HG02884 (cell line): ENCODE measurements around the gene STPG1.
"Not testable (repeated sequence)": the region's sequence is repeated elsewhere in the genome, so short reads cannot be mapped to it uniquely, and the experiment has no call there.

Source experiments
- ATAC-seq: cut with Tn5 transposase; IDR thresholded peaks from one replicate; pipeline ENCODE4 v1.9.1; 2021; ENCODE audit warnings: mild to moderate bottlenecking, moderate library complexity; ENCODE audit not compliant: unreplicated experiment

Gene STPG1, protein sequence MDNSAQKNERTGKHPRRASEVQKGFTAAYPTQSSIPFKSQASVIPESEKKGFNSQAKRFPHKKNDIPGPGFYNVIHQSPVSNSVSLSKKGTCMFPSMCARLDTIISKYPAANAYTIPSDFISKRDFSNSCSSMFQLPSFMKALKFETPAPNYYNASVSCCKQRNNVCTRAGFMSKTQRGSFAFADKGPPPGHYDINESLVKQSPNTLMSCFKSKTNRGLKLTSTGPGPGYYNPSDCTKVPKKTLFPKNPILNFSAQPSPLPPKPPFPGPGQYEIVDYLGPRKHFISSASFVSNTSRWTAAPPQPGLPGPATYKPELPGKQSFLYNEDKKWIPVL

DNA sequence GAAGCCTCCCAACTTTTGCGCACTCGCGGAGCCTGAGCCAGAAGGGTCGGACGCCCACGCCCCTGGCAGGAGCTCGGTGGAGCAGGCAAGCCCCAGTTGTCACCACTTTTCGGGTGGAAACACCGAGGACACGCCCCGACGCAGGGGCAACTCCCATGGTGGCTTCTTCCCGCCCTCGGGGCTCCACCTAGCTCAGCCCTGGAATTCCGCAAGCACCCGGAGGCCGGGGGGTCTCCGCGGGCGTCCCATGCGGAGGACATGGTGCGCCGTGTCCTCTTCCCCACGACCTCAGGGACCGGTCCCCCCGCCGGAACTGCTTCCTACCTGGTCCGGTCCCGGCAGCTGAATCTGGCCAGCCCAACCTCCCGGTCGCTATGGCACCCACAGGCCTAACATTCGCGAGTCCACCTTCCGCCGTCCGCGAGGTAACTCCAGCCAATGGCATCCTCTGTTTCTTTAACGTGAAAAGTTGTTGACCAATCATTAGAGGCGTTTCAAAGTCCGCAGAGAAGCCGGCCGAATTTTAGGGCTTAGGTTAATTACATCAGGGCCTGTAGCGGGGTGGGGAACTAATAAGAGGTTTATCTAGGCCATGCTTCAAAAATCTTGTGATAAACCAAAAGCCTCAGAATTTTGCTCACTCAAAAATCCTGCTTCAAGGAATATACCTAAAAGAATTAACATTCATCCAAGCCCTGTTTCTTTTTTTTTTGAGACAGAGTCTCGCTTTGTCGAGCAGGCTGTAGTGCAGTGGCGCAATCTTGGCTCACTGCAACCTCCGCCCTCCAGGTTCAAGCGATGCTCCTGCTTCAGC is at the start of gene STPG1:
STPG1 (minus strand) TSS at position 433 of the 814 bp plus-strand sequence. CDS start 12,394 bp downstream, outside the sequence.
- ATAC-seq: no peak

DNA sequence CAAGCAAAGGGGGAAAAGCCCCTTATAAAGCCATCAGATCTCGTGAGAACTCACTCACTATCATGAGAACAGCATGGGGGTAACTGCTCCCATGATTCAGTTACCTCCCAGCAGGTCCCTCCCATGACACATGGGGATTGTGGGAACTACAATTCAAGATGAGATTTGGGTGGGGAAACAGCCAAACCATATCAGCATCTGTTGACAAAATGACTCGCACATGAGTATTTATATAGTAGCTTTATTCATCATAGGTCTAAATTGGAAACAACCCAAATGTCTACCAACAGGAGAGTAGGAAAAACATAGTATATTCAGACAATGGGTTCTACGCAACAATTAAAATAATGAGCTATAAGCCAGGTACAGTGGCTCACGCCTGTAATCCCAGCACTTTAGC is 48.5 kb upstream of the STPG1 start:
- not testable (repeated sequence) for ATAC-seq

DNA sequence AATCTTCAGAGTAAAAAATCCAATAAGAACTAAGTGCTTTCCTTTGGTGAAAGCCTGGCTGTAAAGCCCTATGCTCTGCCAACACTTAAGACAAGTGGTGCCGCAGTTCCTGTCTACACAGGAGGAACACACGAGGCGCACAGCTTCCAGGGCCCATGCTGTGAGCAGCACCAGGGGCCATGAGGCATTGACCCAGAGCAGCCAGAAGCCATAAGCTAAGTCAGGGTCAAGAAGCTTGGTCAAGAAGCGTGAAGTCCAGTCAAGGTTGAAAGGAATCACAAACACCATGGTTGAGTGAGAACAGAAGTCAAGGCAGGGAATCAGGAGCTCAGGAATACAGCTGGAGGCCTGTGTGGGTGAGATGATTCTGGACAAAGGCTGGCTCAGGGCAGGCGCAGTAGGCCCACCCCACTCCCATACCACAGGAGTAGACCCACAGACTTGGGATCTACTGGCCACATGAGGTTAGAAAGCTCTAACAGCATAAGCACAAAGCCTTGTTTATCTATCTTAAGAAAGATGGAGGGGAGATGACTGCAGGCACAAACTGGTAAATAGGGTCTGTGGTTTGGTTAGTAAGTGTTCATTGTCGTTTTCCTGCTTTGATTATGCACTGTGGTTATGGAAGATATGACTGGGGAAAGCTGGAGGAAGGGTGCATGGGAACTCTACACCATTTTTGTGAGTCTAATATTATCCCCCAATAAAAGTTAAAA is 46.1 kb upstream of the STPG1 start:
- no peak for ATAC-seq

DNA sequence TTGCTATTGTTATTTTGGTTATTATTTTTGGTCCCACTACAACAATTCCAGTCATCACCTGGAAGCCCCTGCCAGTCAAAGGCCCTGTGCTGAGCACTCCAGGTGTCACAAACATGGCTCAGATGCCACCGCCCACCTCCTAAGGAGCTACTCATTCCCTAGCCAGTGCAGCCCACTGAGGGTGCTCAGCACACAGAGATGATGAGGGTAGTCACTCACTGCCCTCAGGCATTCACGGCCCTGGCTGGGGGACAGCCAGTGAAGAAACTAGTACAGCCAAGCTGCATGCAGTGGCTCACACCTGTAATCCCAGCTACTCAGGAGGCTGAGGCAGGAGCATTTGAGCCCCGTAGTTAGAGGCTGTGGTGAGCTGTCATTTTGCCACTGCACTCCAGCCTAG is 44.3 kb upstream of the STPG1 start:
- no peak for ATAC-seq

DNA sequence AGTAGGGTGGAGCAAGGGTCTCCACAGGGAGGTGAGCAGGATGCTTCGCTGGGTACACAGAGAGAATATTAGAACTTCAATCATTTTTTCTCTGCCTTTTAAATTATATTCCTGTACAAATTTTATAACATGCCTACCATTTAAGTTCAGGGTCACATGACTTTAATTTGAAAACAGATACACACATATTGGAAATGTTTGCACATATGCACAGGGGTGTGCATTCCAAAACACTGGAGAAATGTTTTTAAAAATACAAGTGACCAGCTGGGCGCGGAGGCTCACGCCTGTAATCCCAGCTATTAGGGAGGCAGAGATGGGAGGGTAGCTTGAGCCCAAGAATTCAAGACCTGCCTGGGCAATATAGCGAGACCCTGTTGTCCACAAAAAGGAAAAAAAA is 41.7 kb upstream of the STPG1 start:
- ATAC-seq: no peak

DNA sequence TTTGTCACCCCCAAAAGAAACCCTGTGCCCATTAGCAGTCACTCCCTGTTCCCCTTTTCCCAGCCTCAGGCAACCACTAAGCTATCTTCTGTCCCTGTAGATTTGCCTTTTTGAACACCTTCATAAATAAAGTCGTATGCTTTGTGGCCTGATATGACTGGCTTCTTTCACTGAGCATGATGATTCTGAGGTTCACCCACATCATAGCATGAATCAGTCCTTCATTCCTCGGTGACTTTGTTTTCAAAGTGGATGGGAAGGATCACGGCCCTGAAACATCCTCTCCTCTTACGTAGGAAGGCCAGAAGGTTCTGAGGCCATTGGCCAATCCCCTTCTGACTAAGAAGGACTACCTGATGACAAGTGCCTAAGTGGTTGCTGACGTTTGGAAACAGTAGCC is 41.1 kb upstream of the STPG1 start:
- ATAC-seq: no peak

DNA sequence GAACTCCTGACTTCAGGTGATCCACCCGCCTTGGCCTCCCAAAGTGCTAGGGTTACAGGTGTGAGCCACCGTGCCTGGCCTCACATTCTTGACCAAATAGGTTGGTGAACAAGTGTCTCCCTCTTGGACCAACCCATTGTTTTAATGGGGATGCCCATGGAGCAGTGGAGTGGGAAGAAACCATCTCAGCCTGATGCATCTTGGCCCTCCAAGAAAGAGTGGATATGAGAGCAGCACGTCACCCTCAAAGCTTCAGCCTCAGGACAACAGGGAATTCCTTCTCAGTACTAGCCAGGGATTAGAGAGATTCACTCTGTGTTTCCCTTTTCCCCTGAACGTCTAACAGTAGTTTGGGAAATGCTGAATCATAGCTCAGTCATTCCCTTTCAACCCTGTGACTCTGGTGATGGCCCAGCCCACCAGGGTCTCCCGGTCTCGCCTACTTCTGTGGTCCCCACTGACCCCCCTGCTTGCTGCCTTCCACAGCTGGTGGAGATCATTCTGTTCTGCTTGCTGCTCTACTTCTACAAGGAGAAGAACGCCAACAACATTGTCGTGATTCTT is 39.4 kb upstream of the STPG1 start:
- no peak for ATAC-seq

DNA sequence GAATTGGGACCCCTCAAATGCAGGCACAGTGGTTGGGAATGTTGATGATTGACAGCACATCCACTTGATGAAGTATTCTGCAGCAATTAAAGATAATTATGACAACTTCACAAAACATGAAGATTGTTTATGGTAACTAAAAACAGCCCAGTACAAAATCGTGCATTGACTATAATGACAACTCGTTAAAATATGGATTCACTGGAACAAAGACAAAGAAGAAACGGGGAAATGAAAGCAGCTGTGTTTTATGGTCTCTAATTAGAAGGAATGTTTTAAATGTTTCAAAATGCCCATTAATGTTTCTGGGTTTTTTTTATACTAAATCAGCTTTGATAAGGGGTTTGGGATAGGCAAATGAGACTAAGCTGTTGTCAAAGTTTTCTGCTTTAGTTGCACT is 38.2 kb upstream of the STPG1 start:
- no peak for ATAC-seq

DNA sequence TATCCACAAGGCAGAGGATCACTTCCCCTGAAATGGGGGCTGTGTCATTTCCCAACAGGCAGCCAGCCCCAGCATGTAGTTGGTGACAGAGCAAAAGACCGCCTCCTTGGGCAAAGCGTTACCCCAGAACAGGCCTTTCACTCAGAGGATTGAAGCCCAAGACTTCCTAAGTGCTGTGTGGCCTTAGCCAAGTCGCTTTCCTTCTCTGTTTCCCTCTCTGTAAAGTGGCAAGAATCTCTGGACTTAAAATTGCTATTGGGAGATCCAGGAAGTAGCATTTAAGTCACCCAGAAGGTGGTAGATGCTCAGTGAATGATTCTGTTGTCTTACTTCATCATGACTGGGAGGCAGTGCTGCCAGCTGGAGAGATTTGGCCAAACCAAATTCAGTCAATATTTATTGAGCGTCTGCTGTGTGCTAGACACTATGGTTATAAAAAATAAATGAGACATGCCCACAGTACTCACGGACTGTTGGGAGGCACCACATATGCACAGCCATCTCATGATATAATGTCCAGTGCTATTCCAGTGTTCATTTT is 37.3 kb upstream of the STPG1 start:
- ATAC-seq: no peak

DNA sequence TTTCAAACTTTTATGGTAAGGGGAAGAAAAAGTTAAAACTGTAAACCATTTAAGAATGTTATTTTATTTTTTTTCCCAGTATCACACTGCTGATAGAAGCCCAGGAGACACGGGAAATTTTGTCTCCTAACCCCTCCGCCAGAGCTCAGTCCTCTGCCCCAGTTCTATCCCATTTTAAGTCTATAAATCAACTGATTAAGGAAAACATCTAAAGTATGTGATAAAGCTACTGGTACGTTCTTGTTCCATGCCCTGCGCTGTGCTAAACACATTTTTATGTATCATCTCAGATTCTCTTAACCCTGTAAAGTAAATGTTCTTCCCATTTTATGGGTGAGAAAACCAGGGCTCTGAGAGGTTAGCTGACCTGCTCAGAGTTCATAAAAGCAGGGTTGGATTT is 36.7 kb upstream of the STPG1 start:
- ATAC-seq: no peak

DNA sequence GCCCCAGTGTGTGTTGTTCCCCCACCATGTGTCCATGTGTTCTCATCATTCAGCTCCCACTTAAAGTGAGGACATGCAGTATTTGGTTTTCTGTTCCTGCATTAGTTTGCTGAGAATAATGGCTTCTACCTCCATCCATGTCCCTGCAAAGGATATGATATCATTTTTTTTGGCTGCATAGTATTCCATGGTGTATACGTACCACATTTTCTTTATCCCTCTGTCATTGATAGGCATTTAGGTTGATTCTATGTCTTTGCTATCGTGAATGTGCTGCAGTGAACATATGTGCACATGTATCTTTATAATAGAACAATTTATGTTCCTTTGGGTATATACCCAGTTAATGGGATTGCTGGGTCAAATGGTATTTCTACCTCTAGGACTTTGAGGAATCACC is 32.9 kb upstream of the STPG1 start:
- not testable (repeated sequence) for ATAC-seq

DNA sequence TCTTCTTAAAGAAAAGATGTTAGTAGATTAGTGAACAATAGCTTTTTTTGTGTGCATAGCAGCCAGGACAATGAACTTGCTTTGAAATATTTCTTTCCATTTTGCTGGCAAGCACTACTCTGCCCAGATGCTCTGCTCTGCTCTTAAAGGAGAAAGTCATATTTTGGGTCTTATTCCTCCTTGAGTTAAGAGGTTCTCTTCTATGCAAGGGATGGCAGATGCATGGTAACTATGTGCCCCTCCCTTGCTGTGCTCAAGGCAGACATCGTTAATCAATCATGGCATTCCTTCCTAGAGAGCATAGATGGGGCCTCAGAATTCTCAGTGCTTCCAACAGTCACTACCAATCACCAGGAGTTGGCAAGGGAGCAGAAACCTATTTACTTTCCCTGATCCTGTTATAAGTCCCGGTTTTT is 29.7 kb upstream of the STPG1 start:
- ATAC-seq: no peak

DNA sequence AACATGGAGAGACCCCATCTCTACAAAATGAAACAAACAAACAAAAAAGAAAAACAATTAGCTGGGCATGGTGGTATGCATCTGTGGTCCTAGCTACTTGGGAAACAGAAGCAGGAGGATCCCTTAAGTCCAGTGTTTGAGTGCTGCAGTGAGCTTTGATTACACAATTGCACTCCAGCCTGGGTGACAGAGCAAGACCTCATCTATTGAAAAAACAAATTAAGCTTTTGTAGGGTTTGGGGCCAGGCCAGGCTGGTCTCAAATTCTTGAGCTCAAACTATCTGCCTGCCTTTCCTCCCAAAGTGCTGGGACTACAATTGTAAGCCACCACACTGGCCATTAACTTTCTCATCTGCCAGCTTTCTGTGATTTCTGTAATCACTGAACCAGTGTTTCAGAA is 29.2 kb upstream of the STPG1 start:
- ATAC-seq: no peak

DNA sequence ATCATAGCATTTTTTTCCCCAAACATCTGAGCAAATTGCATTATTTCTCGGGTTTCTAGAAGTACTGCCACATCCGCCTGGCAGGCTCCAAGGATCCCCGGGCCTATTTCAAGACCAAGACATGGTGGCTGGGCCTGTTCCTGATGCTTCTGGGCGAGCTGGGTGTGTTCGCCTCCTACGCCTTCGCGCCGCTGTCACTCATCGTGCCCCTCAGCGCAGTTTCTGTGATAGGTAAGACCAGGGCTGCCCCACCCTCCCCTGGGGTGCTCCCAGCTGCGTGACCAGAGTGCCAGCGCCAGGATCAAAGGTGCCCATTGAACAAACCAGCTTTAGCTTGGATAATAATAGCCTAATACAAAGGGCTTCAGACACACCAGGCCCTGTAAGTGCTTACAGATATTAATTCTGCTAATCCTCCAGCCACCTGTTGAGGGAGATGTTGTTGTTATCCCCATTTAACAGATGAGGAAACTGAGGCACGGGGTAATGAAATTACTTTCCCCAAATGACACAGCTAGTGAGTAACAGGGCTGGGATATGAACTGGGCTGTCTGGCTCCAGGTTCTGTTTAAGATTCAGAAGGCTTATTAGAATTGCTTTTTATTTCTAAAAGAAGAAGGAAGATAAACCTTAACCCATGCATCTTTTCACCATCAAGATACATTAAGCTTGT is 28.6 kb upstream of the STPG1 start:
- no peak for ATAC-seq

DNA sequence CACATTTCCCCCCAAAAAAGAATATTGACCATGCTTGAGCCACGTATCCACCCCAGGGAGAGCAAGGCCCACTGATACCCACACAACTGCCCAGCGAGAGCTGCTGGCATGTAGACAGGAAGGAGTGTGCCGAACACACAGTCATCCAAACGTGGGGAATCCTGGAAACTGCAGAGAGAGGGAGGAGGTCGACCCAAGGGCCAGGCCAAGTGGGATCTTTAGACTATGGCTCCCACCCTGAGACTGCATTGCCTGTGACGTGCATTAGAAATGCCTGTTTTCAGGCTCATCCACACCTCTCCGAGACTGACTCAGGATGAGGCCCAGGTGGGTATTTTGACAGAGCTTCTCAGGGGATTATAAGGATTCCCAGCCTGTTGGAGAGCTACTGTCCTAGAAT is 27.9 kb upstream of the STPG1 start:
- ATAC-seq: no peak

DNA sequence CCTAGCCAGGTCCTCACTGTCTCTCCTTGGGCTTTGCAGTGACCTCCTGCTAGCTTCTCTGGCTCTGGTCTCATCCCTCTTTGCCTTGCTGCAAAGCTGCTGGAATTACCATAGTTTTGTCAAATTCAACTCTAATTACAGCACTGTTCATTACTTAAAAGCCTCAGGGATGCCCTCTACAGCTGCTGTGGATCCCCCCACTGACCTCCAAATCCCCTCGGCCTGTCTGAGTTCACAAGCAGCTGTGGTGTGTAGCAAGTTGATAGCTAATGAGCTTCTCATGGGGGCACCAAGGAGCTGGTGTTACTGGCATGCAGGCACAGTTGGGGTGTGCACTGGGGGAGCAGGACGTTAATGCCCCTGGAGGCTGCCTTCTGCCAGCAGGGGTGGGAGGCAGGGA is 26.9 kb upstream of the STPG1 start:
- no peak for ATAC-seq

DNA sequence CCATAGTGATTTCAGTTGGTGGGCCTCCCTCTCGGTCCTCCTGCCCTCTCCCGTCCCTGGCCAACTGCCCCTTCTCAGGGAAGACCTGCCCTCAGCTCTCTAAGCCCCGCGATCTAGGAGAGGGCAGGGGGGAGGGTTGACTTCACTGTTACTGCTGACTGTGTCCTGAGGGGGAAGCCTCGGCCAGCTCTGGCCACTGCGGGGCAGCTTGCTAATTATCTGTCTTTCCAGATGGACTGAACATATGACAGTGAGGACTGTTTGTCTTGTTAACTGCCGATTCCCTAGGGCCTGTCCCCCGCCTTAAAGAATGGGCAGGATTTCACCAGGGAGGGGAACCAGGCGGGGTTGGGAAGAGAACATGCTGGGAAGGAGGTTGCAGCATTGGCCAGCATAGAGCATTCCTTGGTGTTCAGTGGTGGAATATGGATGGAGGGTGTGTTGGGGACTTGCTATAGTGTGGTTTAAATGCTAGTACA is 24.9 kb upstream of the STPG1 start:
- no peak for ATAC-seq

DNA sequence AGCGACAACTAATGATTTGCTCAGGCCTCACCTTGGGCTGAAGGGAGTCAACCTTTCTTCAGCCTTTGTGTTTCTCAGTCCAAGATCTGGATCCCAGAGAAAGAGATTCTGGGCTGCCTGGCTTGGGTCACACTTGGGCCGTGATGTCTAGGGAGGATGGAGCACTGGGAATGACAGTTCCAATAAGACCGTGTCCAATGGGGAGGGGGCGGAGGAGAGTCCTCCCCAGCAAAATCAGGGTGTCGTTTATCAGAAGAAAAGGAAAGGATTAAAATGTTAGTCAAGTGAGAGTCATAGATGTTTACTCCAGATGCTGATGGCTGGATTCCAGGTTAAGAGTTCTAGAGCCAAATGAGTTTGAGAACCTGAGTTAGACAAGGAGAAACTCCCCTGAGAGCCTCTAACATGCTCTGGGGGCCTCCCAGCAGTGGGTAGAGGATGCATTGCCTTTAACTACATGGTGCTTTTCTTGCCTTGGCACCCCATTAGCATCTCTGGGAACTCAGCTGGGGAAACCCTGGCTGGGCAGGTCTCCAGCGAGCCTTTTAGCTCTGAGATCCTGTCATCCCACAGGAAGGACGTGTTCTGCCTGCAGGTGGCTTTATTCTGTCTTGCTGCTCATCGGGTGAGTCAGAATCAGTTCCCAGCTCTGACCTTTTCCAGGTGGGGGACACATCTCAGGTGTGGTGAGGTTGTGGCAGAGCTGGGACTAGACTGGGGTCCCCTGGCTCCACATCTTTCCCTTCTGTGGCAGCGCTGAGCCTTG is 24.2 kb upstream of the STPG1 start:
- ATAC-seq: no peak

DNA sequence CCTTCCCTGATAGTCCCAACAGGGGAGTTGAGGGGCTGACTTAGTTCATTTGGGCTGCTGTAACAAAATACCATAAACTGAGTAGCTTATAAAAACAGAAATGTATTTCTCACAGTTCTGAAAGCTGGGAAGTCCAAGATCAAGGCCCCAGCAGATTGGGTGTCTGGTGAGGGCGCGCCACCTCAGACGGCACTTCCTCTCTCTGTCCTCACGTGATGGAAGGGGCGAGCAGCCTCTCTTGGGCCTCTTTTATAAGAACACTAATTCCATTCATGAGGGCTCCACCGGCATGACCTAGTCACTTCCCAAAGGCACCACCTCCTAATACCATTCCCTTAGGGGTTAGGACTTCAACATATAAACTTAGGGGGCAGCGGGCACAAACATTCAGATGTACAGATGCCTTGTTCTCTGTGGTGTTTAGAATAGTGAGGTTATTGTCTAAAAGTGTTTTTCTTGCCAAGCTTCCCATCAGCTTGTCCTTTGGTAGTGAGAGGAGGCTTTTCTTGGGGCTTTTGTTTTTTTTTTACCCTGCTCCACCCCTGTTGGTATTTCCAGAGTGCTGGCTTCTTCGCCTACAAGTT is 22.3 kb upstream of the STPG1 start:
- ATAC-seq: no peak
